GM18507 (cell line): ENCODE data around the gene SPATA4.
"Not testable (repeated sequence)": the region's sequence is repeated elsewhere in the genome, so short reads cannot be mapped to it uniquely, and the experiment has no call there.

ENCODE experiments used
- DNase-seq: peaks from one replicate; pipeline ENCODE4 v3.0.0; 2011; ENCODE audit warnings: low read depth; ENCODE audit not compliant: insufficient read length; ENCODE audit errors: extremely low spot score
- FAIRE-seq: peaks from 2 replicates; lab custom pipeline; 2011; peaks lifted over from hg19 to GRCh38; lab: Jason Lieb, UNC

Gene SPATA4

GRCh38 chr4:176195184-176195978, at the start of gene SPATA4:
SPATA4 (minus strand) TSS chr4:176195585; CDS start chr4:176195562, 23 bp downstream.
- peak; percentile 92 for DNase-seq
- FAIRE-seq, result peak; percentile 94

- DNase-seq, result no peak
- no peak for FAIRE-seq
Observed at GRCh38 chr4:176242764-176243347, 47.5 kb upstream of the SPATA4 start.

GRCh38 chr4:176241703-176242102, 46.3 kb upstream of the SPATA4 start:
- FAIRE-seq, result no peak
- no peak for DNase-seq

DNA sequence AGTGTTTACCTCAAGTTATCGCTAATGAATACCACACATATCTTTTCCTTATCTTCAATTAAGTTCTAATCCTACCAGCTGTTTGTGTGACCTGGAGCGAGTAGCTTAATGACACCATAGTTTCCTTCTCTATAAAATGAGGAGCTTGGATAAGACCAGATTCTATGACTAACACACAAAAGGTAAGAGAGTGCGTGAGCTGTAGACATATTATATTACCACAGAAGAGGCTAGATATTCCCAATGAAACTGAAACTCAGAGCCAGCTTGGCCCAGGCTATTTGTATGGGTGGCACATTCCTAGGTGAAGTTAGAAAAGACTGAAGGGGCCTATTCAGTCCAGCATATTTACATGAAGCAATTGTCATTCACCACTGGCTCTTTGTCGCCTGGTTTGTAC, 43.4 kb upstream of the SPATA4 start:
- DNase-seq (no peak), FAIRE-seq (no peak)

DNA sequence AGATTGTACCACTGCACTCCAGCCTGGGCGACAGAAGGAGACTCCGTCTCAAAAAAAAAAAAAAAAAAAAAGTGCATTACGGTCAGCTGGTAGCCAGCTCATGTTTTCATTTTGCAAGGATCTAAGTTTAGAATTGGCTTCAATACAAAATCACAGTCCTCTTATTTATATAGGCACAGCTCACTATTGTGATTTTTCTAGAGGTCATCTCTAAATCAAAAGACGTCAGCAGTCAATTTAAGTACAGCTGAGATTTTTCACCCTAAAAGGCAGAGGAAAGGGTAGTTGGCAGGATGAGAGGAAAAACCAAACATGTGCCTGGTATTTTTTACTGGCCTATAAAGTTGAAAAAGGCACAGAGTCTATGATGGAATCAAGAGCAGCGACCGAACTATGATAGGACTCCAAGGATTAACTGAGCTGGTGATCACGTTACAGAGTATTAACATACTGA, 42.8 kb upstream of the SPATA4 start:
- DNase-seq (no peak), FAIRE-seq (no peak)

DNA sequence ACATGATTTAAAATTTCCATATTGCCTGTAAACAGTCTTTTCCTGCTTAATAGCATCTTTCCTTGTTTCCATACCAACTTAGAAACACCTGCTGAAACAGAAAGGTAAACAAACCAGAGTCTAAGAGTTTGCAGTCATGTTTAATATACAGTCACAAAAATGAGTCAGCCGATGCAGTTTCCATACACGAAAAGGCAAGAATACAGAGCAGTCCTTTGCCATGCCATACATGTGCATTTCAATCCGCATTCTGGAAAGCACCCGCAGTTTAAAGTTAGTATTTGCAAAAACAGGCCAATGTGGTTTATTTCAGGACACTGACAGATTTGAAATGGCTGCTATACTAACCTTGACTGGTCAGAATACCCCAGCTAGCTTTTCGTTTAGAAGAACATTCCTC, 41.6 kb upstream of the SPATA4 start:
- no peak for DNase-seq
- no peak for FAIRE-seq

DNA sequence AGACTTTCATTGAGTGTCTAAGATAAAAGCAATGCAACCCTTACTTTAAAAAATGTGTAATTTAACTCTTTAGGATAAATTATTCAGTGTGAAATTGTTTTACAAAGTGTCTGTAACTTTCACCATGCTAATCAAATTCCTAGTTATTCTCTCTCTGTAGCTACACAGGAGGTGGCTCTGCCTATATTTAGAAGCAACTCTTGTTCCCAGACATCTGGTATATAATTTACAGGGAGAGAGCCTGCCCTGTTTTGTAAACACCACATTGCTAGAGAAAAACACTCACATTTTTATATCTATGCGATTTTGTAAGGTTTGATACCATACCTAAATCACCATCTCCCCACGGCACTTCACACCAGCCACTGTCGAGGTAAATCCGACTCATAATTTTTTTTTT, 35.5 kb upstream of the SPATA4 start:
- DNase-seq, result no peak
- FAIRE-seq, result no peak

GRCh38 chr4:176229645-176230044, 34.3 kb upstream of the SPATA4 start:
- FAIRE-seq (no peak), DNase-seq (no peak)

GRCh38 chr4:176226736-176227135, 31.4 kb upstream of the SPATA4 start:
- no peak for DNase-seq
- no peak for FAIRE-seq

GRCh38 chr4:176223561-176223960, 28.2 kb upstream of the SPATA4 start:
- FAIRE-seq, result no peak
- no peak for DNase-seq

DNA sequence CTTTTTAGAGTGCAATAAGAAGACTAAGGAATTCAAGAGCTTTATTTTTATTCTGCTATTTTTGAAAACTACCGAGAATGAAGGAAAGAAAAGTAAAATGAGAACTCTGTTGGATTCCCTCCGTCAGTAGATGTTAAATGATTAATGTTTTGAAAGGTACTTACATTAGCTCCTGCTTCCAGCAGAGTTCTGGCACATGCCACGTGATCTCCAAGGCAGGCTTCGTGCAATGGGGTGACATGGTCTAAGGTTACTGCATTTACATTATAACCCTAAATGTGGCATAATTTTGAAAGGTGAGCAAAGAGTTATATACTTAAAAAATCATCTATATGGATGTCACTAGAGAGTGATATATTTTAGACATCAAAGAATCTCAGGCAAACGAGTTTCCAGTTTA, 26.8 kb upstream of the SPATA4 start:
- DNase-seq (no peak), FAIRE-seq (no peak)

DNA sequence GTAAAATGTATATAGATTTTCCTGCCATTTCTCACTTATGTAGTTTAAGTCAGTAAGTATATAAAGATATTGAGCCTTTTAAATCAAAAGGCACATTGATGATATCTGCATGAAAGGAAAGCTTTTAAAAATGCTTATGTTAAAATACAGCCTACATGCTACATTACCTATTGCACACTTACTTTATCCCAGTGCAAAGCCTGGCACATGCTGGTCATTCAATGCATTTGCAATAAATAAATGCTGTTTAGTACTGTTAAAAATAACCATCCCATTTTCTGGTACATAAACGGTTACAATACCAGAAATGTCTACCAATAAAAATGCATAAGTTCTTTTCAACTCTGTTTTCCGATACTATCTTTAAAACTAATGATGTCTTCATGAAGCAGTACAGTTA, 22.1 kb upstream of the SPATA4 start:
- DNase-seq (no peak), FAIRE-seq (no peak)

DNA sequence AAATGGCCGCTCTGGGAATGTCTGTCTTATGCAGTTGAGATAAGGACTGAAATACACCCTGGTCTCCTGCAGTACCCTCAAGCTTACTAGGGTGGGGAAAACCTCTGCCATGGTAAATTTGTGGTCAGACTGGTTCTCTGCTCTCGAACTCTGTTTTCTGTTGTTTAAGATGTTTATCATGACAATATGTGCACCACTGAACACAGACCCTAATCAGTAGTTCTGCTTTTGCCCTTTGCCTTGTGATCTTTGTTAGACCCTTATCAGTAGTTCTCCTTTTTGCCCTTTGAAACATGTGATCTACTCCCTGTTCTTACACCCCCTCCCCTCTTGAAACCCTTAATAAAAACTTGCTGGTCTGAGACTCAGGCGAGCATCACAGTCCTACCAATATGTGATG, 17.0 kb upstream of the SPATA4 start:
- not testable (repeated sequence) for FAIRE-seq, DNase-seq

- no peak for FAIRE-seq
- no peak for DNase-seq
Observed at GRCh38 chr4:176210579-176211296, 15.4 kb upstream of the SPATA4 start.

DNA sequence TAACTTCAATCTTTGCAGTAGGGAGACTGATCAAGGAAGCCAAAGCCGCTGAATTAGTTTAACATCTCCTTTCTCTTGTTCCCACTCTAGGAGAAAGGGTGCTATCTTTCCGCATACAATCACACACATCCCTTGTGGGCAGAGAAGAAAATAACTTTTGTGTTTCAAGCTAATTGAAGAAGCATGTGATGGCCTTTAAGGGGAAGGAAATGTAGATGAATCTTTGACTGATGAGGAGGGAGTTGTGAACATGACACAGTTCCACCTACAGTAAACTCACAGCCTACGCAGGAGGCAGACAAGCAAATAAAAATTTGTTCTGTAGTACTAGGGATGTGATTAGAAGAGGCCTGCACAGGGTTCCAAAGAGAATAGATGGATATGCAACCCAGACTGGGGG, 14.7 kb upstream of the SPATA4 start:
- no peak for FAIRE-seq
- no peak for DNase-seq

DNA sequence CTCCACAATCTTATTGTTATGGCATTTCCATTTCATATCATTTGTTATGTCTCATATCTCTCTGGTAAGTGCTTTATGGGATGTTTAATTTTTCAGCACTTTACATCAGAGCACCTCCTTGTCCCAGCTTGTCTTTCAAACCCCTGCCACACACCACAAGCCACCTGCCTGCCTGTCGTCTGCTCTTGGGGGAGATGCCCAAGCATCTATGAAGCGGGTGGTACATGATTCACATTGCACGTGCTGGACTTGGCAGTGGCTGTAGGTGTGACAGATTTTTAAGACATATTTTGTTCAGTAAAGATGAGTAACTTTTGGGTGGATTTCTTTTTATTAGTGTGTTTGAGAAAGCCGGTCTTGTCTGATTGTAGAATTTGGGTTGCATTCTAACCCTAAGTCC, 14.2 kb upstream of the SPATA4 start:
- DNase-seq, result no peak
- FAIRE-seq, result no peak

DNA sequence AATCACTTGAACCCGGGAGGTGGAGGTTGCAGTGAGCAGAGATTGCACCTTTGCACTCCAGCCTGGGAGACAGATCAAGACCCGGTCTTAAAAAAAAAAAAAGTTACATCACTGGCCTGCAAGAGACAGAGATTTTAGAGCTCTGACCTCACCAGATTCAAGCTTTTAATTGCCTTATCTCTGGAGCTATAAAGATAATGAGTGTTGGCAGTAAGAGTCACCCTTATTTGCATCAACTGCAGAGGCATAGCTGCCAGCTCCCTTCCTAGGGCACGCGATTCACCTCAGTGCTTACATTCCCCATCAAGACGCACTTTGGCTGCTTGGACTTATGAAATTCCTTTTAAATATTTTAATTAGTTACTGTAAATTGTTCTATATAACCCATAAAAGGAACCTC, 12.5 kb upstream of the SPATA4 start:
- FAIRE-seq (no peak), DNase-seq (no peak)

GRCh38 chr4:176205299-176205698, 9.9 kb upstream of the SPATA4 start:
- no peak for FAIRE-seq
- DNase-seq, result no peak

DNA sequence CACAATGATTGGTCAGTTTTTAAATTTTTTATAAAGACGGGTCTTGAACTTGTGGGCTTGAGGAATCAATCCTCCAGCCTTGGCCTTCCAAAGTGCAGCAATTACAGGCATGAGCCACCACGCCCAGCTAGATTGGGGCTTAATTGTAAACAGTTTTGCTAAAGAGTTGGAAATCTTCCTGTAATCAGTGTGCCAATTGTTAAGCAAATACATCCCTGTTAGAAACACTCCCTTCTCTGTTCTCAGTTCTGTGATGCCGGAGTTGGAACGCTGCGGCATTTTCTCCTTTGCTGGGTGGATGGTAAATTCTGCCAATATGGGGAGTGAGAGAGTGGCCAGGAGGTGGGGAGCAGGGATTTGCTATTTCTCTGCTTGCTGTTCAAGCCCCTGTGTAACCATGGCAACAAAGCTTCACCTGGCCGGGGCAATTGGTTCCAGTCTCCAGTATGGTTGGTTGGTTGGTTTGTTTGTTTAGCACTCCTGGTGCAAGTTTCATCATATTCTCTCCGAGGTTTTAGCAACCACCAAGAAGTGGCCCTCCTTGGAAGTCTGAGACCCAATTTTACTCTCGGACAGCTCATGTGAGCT, 3.0 kb upstream of the SPATA4 start:
- DNase-seq, result no peak
- no peak for FAIRE-seq

- DNase-seq (no peak), FAIRE-seq (no peak)
Observed at GRCh38 chr4:176193938-176194337, 1.4 kb downstream of the SPATA4 start.
